A549 (cell line): ENCODE data around the gene BMP7. TPM values are rescaled to one million over a fixed set of nuclear protein-coding genes. Genes with fewer than 3 reads are reported as not detected.

Experiments used
- ATAC-seq, 2 experiments: fragments of 200-7000 bp in 1 of 2; fragments of >200 bp in 1 of 2; cut with Nextera tagmentation in 1 of 2; cut with Tn5 transposase in 1 of 2; 3 replicates each; pipeline versions ENCODE4 v1.8.0 to v1.9.1; 2018 to 2020; ENCODE audit warnings: mild to moderate bottlenecking in 1 of 2, moderate library complexity in 1 of 2
- CTCF ChIA-PET: fragments of 300-600 bp; sonication (Branson Sonifier 250); formaldehyde crosslinking; extraction: SDS; loops from one replicate; lab custom pipeline; 2021; ENCODE audit warnings: antibody characterized with exemption, inconsistent platforms; lab: Yijun Ruan, JAX
- POLR2A ChIA-PET: fragments of 350-600 bp; formaldehyde crosslinking; extraction: SDS; loops from one replicate; lab custom pipeline; 2021; ENCODE audit warnings: antibody characterized with exemption, inconsistent platforms; lab: Yijun Ruan, JAX
- DNase-seq, 2 experiments: peaks; one replicate each; pipeline versions ENCODE4 v3.0.0 to v3.0.0-alpha.2; 2011 to 2016; ENCODE audit warnings: low read depth in 1 of 2, low spot score in 1 of 2
- FAIRE-seq: peaks from 2 replicates; lab custom pipeline; 2011; peaks lifted over from hg19 to GRCh38; lab: Jason Lieb, UNC
- H3K27ac ChIP-seq, 2 experiments: fragments of >200 bp; sonication (Bioruptor Twin); formaldehyde crosslinking; 3 replicates each; pipeline ENCODE4 v1.5.1; 2016 to 2017
- H3K4me1 ChIP-seq: fragments of >200 bp; sonication (Bioruptor Twin); formaldehyde crosslinking; 3 replicates; pipeline ENCODE4 v1.6.1; 2016
- H3K4me2 ChIP-seq: fragments of >200 bp; sonication (Bioruptor Twin); formaldehyde crosslinking; 3 replicates; pipeline ENCODE4 v1.6.1; 2016
- H3K4me3 ChIP-seq: fragments of >200 bp; sonication (Bioruptor Twin); formaldehyde crosslinking; 3 replicates; pipeline ENCODE4 v1.5.1; 2016
- H3K9me3 ChIP-seq: fragments of >200 bp; sonication (Bioruptor Twin); formaldehyde crosslinking; 3 replicates; pipeline ENCODE4 v1.6.1; 2016
- CHD2 ChIP-seq: fragments of 150-350 bp; IDR thresholded peaks from 2 replicates; pipeline ENCODE4 v1.6.1; 2014; ENCODE audit warnings: low read length; ENCODE audit not compliant: partially characterized antibody
- CTCF ChIP-seq: fragments of >200 bp; sonication (Bioruptor Twin); formaldehyde crosslinking; IDR thresholded peaks from 3 replicates; pipeline ENCODE4 v1.5.1; 2016
- EHF ChIP-seq: fragments of 250-450 bp; sonication (Bioruptor Pico); IDR thresholded peaks from 2 replicates; pipeline ENCODE4 v1.5.0; 2020; ENCODE audit warnings: mild to moderate bottlenecking
- EHMT2 ChIP-seq: fragments of 200-600 bp; sonication (generic); IDR thresholded peaks from 2 replicates; pipeline ENCODE4 v1.6.1; 2016; ENCODE audit warnings: antibody characterized with exemption, low read depth, mild to moderate bottlenecking, moderate library complexity
- ESRRA ChIP-seq: fragments of 150-350 bp; IDR thresholded peaks from 2 replicates; pipeline ENCODE4 v1.6.1; 2014; ENCODE audit warnings: mild to moderate bottlenecking, low read length, borderline replicate concordance
- FOSB ChIP-seq: fragments of 250-450 bp; sonication (Bioruptor Pico); IDR thresholded peaks from 2 replicates; pipeline ENCODE4 v1.5.0; 2020; ENCODE audit warnings: mild to moderate bottlenecking, moderate library complexity
- FOSL2 ChIP-seq, 2 experiments: fragments of 450-650 bp in 1 of 2; fragments of >200 bp in 1 of 2; sonication (Bioruptor Twin) in 1 of 2; formaldehyde crosslinking; IDR thresholded peaks; 2 replicates each; pipeline versions ENCODE4 v1.5.0 to v1.6.1; 2016 to 2020; ENCODE audit warnings: mild to moderate bottlenecking in 1 of 2, moderate library complexity in 1 of 2
- HES2 ChIP-seq: fragments of >200 bp; sonication (Bioruptor Twin); formaldehyde crosslinking; IDR thresholded peaks from 2 replicates; pipeline ENCODE4 v1.6.1; 2016
- HOXA7 ChIP-seq: fragments of 250-450 bp; sonication (Bioruptor Pico); IDR thresholded peaks from 2 replicates; pipeline ENCODE4 v1.5.0; 2020; ENCODE audit warnings: mild to moderate bottlenecking, moderate library complexity
- HOXB13 ChIP-seq: fragments of 250-450 bp; sonication (Bioruptor Pico); IDR thresholded peaks from 2 replicates; pipeline ENCODE4 v1.5.0; 2020; ENCODE audit warnings: low read depth, mild to moderate bottlenecking, moderate library complexity
- JUN ChIP-seq, 2 experiments: fragments of >200 bp; sonication (Bioruptor Twin); formaldehyde crosslinking; IDR thresholded peaks; 2 replicates in 1 of 2; 3 replicates in 1 of 2; pipeline ENCODE4 v1.6.1; 2016 to 2017
- KDM1A ChIP-seq: fragments of 200-600 bp; sonication (generic); IDR thresholded peaks from 2 replicates; pipeline ENCODE4 v1.6.1; 2016; ENCODE audit warnings: low read depth, mild to moderate bottlenecking
- KDM5A ChIP-seq: fragments of 200-600 bp; sonication (generic); IDR thresholded peaks from 2 replicates; pipeline ENCODE4 v1.6.1; 2016; ENCODE audit warnings: antibody characterized with exemption, mild to moderate bottlenecking
- MAX ChIP-seq: IDR thresholded peaks from 2 replicates; pipeline ENCODE4 v1.6.1; 2012
- NR3C1 ChIP-seq: fragments of >200 bp; sonication (Bioruptor Twin); formaldehyde crosslinking; IDR thresholded peaks from 3 replicates; pipeline ENCODE4 v1.6.1; 2017
- PBX3 ChIP-seq: IDR thresholded peaks from 2 replicates; pipeline ENCODE4 v1.6.1; 2012
- PHF8 ChIP-seq: fragments of 200-600 bp; sonication (generic); IDR thresholded peaks from 2 replicates; pipeline ENCODE4 v1.6.1; 2016; ENCODE audit warnings: low read depth, mild to moderate bottlenecking, antibody characterized with exemption, moderate library complexity, borderline replicate concordance
- POLR2A ChIP-seq: IDR thresholded peaks from 2 replicates; pipeline ENCODE4 v1.6.1; 2012; ENCODE audit warnings: mild to moderate bottlenecking, low read length
- POLR2AphosphoS2 ChIP-seq: conservative IDR thresholded peaks from 2 replicates; pipeline ENCODE4 v1.6.1; 2012; ENCODE audit warnings: low read length, improper control_type of control experiment, inconsistent platforms
- RFX5 ChIP-seq: fragments of 450-650 bp; IDR thresholded peaks from 2 replicates; pipeline ENCODE4 v1.7.1; 2014; ENCODE audit warnings: antibody characterized with exemption, mild to moderate bottlenecking, moderate library complexity
- SMC3 ChIP-seq: fragments of >200 bp; sonication (Bioruptor Twin); formaldehyde crosslinking; IDR thresholded peaks from 3 replicates; pipeline ENCODE4 v1.6.1; 2018; ENCODE audit warnings: inconsistent platforms
- TFCP2L1 ChIP-seq: fragments of 250-450 bp; sonication (Bioruptor Pico); IDR thresholded peaks from 2 replicates; pipeline ENCODE4 v1.5.0; 2021; ENCODE audit warnings: mild to moderate bottlenecking
- WGBS: methylation state at CpG from one replicate; pipeline ENCODE4 v1.1.6; 2017; ENCODE audit errors: missing lambda C conversion rate; 5-methylcytosine and 5-hydroxymethylcytosine counted together
- polyA plus RNA-seq, 4 experiments: library from polyadenylated mRNA; depleted of rRNA in 3 of 4; stranded (reverse); fragments of >200 nt; fragmentation: RNase III in 1 of 4; extraction: RNeasy Plus Mini Kit Qiagen cat#74134 plus additional on column Dnase treatment in 1 of 4; gene quantifications; 2 replicates in 3 of 4; 3 replicates in 1 of 4; pipeline ENCODE4 v1.2.3, GENCODE V29; 2011 to 2017
- TF ChIP-seq, protein P1 (sequence below): fragments of 450-650 bp; IDR thresholded peaks from 2 replicates; pipeline ENCODE4 v1.6.1; 2014; ENCODE audit warnings: antibody characterized with exemption
- TF ChIP-seq, protein P2 (sequence below): fragments of 150-350 bp; IDR thresholded peaks from 2 replicates; pipeline ENCODE4 v1.6.1; 2014; ENCODE audit warnings: low read depth, mild to moderate bottlenecking, low read length

The BMP7 gene
- polyA plus RNA-seq, 2 of the 4 experiments (the other 2 are of a cell fraction): 0.08 to 0.22 TPM

DNA sequence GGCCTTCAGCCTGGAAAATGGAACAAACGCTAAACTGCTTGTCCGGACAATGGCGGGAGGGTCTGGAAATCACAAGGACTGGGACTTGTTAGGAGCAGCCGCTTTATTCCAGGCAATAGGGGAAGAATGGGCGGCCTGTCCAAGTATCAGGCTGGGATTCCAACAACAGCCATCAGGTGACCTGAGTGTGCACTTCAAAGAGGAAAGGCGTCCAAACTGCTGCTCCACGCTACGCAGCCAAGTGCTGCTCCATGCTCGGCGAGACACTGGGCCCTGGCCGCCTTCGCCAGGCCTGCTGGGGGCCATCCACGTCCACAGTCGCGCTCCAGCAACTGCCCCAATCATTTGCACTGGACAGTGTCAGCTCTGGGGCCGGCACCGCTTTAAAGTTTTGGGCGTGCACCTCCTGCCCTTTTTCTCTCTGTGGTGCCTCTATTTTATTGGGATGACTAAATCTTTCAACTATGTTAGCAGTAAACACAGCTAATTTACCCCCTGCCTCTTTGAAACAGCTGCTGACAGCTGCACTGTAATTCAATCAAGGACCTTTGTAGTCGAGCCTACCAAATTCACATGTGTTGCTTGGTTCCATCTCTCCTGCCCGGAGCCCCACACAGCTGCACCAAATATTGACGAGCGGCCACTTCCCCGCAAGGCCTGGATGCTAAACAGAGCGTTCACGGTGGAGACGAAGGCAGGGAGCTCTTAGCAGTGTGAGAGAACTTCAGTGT is 98.3 kb downstream of the BMP7 start:
- DNase-seq (no peak), FAIRE-seq (no peak), ATAC-seq (no peak)
- Histone ChIP-seq H3K27ac (no peak overlapping the region), H3K4me1 (no peaks in the 10 kb centered on the region), H3K9me3 (peaks cover 5% of the 10 kb centered on the region; the same call in 1 of the 3 replicates), H3K4me2 (no peak overlapping the region), H3K4me3 (no peak overlapping the region)
- ChIA-PET POLR2A (no interaction called here), CTCF (no interaction called here)
- TF ChIP-seq ESRRA: no peak
- no peak for TF ChIP-seq KDM5A
- no peak for TF ChIP-seq POLR2AphosphoS2
- TF ChIP-seq HOXA7 (CRISPR knock-in tag): no peak
- TF ChIP-seq PHF8: no peak
- no peak for TF ChIP-seq FOSL2 (IDR thresholded peaks at IDR 0.05)
- no peak for TF ChIP-seq FOSL2 (CRISPR knock-in tag; IDR thresholded peaks at IDR 0.05)
- TF ChIP-seq EHF (CRISPR knock-in tag): no peak
- TF ChIP-seq EHMT2: no peak
- no peak for TF ChIP-seq NR3C1
- TF ChIP-seq JUN (IDR thresholded peaks at IDR 0.05): no peak
- no peak for TF ChIP-seq PBX3
- TF ChIP-seq CTCF: no peak
- no peak for TF ChIP-seq SMC3
- TF ChIP-seq FOSB (CRISPR knock-in tag): no peak
- TF ChIP-seq RFX5: no peak
- TF ChIP-seq TFCP2L1: no peak
- TF ChIP-seq, protein P1, sequence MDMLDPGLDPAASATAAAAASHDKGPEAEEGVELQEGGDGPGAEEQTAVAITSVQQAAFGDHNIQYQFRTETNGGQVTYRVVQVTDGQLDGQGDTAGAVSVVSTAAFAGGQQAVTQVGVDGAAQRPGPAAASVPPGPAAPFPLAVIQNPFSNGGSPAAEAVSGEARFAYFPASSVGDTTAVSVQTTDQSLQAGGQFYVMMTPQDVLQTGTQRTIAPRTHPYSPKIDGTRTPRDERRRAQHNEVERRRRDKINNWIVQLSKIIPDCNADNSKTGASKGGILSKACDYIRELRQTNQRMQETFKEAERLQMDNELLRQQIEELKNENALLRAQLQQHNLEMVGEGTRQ: no peak
- no peak for TF ChIP-seq POLR2A
- WGBS: 66% methylated on average over 24 of the region's 26 CpGs

GRCh38 chr20:57167292-57167655 is 99.2 kb downstream of the BMP7 start:
- WGBS: 84% methylated on average over 8 of the region's 8 CpGs
- Histone ChIP-seq H3K27ac (no peak overlapping the region), H3K4me3 (no peak overlapping the region), H3K9me3 (peaks cover 5% of the 10 kb centered on the region; the same call in 1 of the 3 replicates), H3K4me2 (no peak overlapping the region), H3K4me1 (no peaks in the 10 kb centered on the region)
- ChIA-PET POLR2A (no interaction called here), CTCF (no interaction called here)
- FAIRE-seq: no peak
- no peak for TF ChIP-seq PBX3
- TF ChIP-seq HOXB13: no peak
- no peak for TF ChIP-seq CHD2
- no peak for TF ChIP-seq MAX
- no peak for TF ChIP-seq HES2
- TF ChIP-seq, protein P2, sequence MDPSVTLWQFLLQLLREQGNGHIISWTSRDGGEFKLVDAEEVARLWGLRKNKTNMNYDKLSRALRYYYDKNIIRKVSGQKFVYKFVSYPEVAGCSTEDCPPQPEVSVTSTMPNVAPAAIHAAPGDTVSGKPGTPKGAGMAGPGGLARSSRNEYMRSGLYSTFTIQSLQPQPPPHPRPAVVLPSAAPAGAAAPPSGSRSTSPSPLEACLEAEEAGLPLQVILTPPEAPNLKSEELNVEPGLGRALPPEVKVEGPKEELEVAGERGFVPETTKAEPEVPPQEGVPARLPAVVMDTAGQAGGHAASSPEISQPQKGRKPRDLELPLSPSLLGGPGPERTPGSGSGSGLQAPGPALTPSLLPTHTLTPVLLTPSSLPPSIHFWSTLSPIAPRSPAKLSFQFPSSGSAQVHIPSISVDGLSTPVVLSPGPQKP: no peak
- no peak for TF ChIP-seq PHF8
- TF ChIP-seq KDM1A: no peak
- no peak for TF ChIP-seq ESRRA
- ATAC-seq: no peak
- no peak for DNase-seq
